Endodermal cell (in vitro differentiated cells): ENCODE results near the gene CYSRT1. TPM values are rescaled to one million over a fixed set of nuclear protein-coding genes. Genes with fewer than 3 reads are reported as not detected.

Experiments used
- DNase-seq: peaks from one replicate; pipeline ENCODE4 v3.0.0-alpha.2; 2017
- H3K27ac ChIP-seq: 2 replicates; pipeline ENCODE4 v1.5.1; 2013; ENCODE audit warnings: mild to moderate bottlenecking, low read depth, low read length, moderate library complexity
- H3K27me3 ChIP-seq: 2 replicates; pipeline ENCODE4 v1.6.1; 2013; ENCODE audit warnings: mild to moderate bottlenecking, low read length, moderate library complexity; ENCODE audit not compliant: insufficient read depth, control insufficient read depth, poor library complexity, severe bottlenecking
- H3K36me3 ChIP-seq: 2 replicates; pipeline ENCODE4 v1.7.0; 2013; ENCODE audit warnings: mild to moderate bottlenecking, low read length, moderate library complexity; ENCODE audit not compliant: control insufficient read depth, insufficient read depth
- H3K4me1 ChIP-seq: one replicate; pipeline ENCODE4 v1.7.0; 2013; ENCODE audit warnings: low read length; ENCODE audit not compliant: control insufficient read depth, insufficient read depth
- H3K4me3 ChIP-seq: 2 replicates; pipeline ENCODE4 v1.5.1; 2013; ENCODE audit warnings: mild to moderate bottlenecking, low read length, moderate library complexity
- H3K9ac ChIP-seq: 2 replicates; pipeline ENCODE4 v1.6.1; 2013; ENCODE audit warnings: mild to moderate bottlenecking, low read length, moderate library complexity; ENCODE audit not compliant: poor library complexity, severe bottlenecking; ENCODE audit errors: extremely low read depth
- H3K9me3 ChIP-seq: 2 replicates; pipeline ENCODE4 v1.6.1; 2013; ENCODE audit warnings: mild to moderate bottlenecking, low read length, moderate library complexity; ENCODE audit not compliant: control insufficient read depth
- H3K27ac Mint-ChIP-seq: 2 replicates; pipeline ENCODE4 v1.8.0; 2020; ENCODE audit warnings: mixed read lengths
- H3K27me3 Mint-ChIP-seq: 2 replicates; pipeline ENCODE4 v1.8.0; 2021; ENCODE audit warnings: mild to moderate bottlenecking, mixed read lengths; ENCODE audit not compliant: insufficient read depth
- H3K36me3 Mint-ChIP-seq: 2 replicates; pipeline ENCODE4 v1.8.0; 2020; ENCODE audit warnings: low read depth, mixed read lengths
- H3K4me1 Mint-ChIP-seq: 2 replicates; pipeline ENCODE4 v1.8.0; 2020; ENCODE audit warnings: mixed read lengths
- H3K4me3 Mint-ChIP-seq: 2 replicates; pipeline ENCODE4 v1.8.0; 2020; ENCODE audit warnings: mild to moderate bottlenecking, moderate library complexity, mixed read lengths
- H3K9me3 Mint-ChIP-seq: 2 replicates; pipeline ENCODE4 v1.8.0; 2020; ENCODE audit warnings: mild to moderate bottlenecking, mixed read lengths
- WGBS, 2 experiments: methylation state at CpG; one replicate each; pipeline versions ENCODE4 v1.1.5 to v1.1.7; 2013; ENCODE audit warnings: missing lambda C conversion rate in 2 of 2, mixed read lengths in 1 of 2; ENCODE audit not compliant: insufficient coverage in 1 of 2, insufficient read length in 1 of 2; 5-methylcytosine and 5-hydroxymethylcytosine counted together
- total RNA-seq, 2 donors: library from RNA; stranded (reverse); fragmentation: NEBNext Ultra II Directional in 1 of 2; extraction: Animal tissue kit (Norgen Biotek cat#: 25700) in 1 of 2; gene quantifications; 2 replicates in 1 of 2; 3 replicates in 1 of 2; pipeline ENCODE4 v1.2.1, GENCODE V29; 2021
- TF ChIP-seq, protein P1 (sequence below): fragments of 200-600 bp; sonication (generic); conservative IDR thresholded peaks from 2 replicates; pipeline ENCODE4 v1.5.0; 2021; ENCODE audit warnings: antibody characterized with exemption, mild to moderate bottlenecking

CYSRT1 gene
- total RNA-seq, 2 donors from 2014 or later: 1.4 to 1.8 TPM

DNA sequence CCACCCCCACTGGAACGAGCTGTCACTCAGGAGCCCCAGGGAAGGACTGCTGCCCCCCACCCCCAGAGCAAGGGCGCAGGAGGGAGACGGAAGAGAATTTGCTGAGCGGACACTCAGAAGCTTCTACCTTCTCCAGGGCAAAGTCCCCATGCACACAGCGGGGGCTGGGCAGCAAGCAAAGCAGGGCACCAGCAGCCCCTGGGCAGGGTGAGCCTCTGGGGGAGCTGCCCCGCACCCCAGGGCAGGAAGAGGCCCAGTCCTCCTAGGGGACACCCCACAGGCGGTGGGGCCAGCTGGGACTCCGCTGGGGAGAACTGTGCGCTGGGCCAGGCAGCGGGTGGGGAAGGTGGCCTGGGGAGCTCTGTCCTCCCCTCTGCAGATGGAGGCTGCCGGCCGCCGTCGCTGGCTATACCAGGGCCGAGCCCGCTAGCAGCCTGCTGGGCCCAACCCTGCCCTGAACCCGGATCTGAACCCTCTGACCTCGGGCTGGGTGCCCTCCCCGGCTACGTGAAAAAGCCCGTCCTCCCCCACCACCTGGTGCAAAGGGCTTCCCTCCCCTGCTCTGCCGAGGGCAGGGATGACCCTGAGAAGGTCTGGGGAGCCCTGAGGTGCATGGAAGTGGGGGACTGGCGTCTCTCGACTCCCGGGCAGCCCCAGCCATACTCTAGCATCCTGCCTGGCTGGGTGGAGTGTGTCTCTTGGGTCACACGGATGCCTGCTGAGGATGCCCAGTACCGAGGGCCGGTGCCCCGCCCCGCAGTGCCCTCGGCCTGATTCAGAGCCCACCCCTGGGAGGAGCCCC is 5.1 kb downstream of the CYSRT1 start:
- DNase-seq: no peak
- TF ChIP-seq, protein P1, sequence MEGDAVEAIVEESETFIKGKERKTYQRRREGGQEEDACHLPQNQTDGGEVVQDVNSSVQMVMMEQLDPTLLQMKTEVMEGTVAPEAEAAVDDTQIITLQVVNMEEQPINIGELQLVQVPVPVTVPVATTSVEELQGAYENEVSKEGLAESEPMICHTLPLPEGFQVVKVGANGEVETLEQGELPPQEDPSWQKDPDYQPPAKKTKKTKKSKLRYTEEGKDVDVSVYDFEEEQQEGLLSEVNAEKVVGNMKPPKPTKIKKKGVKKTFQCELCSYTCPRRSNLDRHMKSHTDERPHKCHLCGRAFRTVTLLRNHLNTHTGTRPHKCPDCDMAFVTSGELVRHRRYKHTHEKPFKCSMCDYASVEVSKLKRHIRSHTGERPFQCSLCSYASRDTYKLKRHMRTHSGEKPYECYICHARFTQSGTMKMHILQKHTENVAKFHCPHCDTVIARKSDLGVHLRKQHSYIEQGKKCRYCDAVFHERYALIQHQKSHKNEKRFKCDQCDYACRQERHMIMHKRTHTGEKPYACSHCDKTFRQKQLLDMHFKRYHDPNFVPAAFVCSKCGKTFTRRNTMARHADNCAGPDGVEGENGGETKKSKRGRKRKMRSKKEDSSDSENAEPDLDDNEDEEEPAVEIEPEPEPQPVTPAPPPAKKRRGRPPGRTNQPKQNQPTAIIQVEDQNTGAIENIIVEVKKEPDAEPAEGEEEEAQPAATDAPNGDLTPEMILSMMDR: no peak
- H3K27ac ChIP-seq: no peak overlapping the region
- Mint-ChIP-seq H3K27me3 (no peaks in the 10 kb centered on the region), H3K4me3 (no peak overlapping the region), H3K9me3 (no peaks in the 10 kb centered on the region), H3K36me3 (no peaks in the 10 kb centered on the region), H3K4me1 (peaks cover 2% of the 10 kb centered on the region), H3K27ac (no peak overlapping the region)
- no peak overlapping the region for H3K9ac ChIP-seq
- H3K4me3 ChIP-seq: no peak overlapping the region
- no peaks in the 10 kb centered on the region for H3K27me3 ChIP-seq
- no peaks in the 10 kb centered on the region for H3K36me3 ChIP-seq
- 85 to 88% methylated on average over 16 to 31 of the region's 31 CpGs for WGBS, 2 experiments
- H3K4me1 ChIP-seq: no peaks in the 10 kb centered on the region
- H3K9me3 ChIP-seq: no peaks in the 10 kb centered on the region

DNA sequence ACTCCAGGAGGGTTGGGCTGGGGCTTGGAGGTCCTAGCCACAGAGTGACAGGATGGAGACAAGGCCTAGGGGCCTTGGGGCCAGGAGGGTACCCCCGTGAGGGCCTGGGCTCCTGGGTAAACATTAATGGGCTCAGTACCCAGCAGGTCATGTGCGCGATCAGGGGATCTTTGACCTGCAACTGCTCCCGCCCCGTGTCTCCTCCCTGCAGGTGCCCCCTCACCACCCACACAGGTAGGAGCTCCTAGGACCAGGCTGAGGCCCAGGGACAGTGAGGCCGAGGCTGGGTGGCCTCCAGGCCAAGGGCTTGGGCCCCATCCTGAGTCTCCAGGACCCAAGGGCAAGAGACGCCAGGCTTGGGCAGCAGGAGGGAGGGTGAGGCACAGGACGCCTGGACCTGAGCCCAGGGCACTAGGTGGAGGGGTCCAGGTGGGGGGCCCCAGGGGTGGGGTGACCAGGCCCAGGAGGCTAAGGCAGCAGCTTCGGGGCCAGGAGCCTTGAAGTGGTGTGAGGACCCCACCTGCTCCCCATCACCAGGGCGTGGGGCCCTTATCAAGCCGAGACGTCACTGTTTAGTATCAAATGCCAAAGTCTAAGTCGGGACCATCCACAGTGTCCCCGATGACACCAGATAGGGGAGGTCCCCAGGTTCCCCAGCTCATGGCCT is 5.9 kb downstream of the CYSRT1 start, which contains the start of gene SLC34A3:
SLC34A3 (plus strand) TSS at position 197 of the 667 bp plus-strand sequence. CDS start 802 bp downstream, outside the sequence.
- H3K9ac ChIP-seq: no peak within 1 kb of the TSS
- peaks cover 6% of the 10 kb centered on the region for H3K4me1 Mint-ChIP-seq

GRCh38 chr9:137231372-137232039 is 6.5 kb downstream of the CYSRT1 start:
- no peaks in the 10 kb centered on the region for H3K27me3 ChIP-seq
- H3K36me3 Mint-ChIP-seq: no peaks in the 10 kb centered on the region
- H3K36me3 ChIP-seq: no peaks in the 10 kb centered on the region
- 91 to 92% methylated on average over 18 to 23 of the region's 23 CpGs for WGBS, 2 experiments
- no peaks in the 10 kb centered on the region for H3K9me3 Mint-ChIP-seq
- H3K4me1 ChIP-seq: no peaks in the 10 kb centered on the region
- peaks cover 6% of the 10 kb centered on the region for H3K4me1 Mint-ChIP-seq
- DNase-seq: no peak
- H3K9me3 ChIP-seq: no peaks in the 10 kb centered on the region
- no peak overlapping the region for H3K27ac Mint-ChIP-seq
- no peak overlapping the region for H3K4me3 Mint-ChIP-seq
- H3K9ac ChIP-seq: no peak overlapping the region
- H3K4me3 ChIP-seq: no peak overlapping the region
- TF ChIP-seq, protein P1: no peak
- no peak overlapping the region for H3K27ac ChIP-seq
- H3K27me3 Mint-ChIP-seq: no peaks in the 10 kb centered on the region

More for the DNA sequence above, 5.9 kb downstream of the CYSRT1 start, which contains the start of gene SLC34A3:
- Histone ChIP-seq H3K4me3 (no peak within 1 kb of the TSS), H3K9me3 (no peaks in the 10 kb centered on the region), H3K27ac (no peak within 1 kb of the TSS), H3K4me1 (no peaks in the 10 kb centered on the region), H3K27me3 (no peaks in the 10 kb centered on the region), H3K36me3 (no peaks in the 10 kb centered on the region)
- Mint-ChIP-seq H3K27me3 (no peaks in the 10 kb centered on the region), H3K27ac (no peak within 1 kb of the TSS), H3K36me3 (no peaks in the 10 kb centered on the region), H3K9me3 (no peaks in the 10 kb centered on the region), H3K4me3 (no peak within 1 kb of the TSS)
- WGBS, 2 experiments: 87 to 94% methylated on average over 8 to 14 of the region's 14 CpGs
- DNase-seq: no peak
- TF ChIP-seq, protein P1: no peak
